Measurements from ENCODE around the gene KLHL28.
"Not testable (repeated sequence)": the region's sequence is repeated elsewhere in the genome, so short reads cannot be mapped to it uniquely, and the experiment has no call there.

The KLHL28 gene

GRCh38 chr14:44897041-44897844, 64.5 kb downstream of the KLHL28 start:
- DNase-seq (ENCODE audit: low read depth in 2 of 2, low spot score in 1 of 2): peak; percentile 97

- no peak for DNase-seq (ENCODE audit: low read depth in 2 of 2, low spot score in 1 of 2)
Measured at GRCh38 chr14:44896275-44897040, 65.3 kb downstream of the KLHL28 start.

DNA sequence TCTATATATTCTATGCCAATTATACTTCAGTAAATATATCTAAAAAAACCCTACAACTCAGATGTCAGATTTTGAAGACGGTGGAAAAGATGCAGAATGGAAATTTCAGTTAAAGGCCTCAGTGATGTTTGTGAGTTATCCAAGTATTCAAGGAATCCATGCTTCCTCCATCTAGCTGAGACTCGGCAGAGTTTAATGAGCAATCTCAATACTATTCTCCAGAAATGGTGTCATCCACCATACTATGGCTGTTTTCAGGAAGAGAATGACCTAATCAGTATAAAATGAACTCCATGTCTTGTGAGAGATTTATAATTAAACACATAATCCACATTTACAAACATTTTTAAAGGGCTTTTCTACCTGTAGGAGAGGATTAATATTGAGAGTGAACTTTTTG, 66.0 kb downstream of the KLHL28 start:
- DNase-seq (ENCODE audit: low read depth in 2 of 2, low spot score in 1 of 2): no peak

- DNase-seq (ENCODE audit: low read depth in 2 of 2, low spot score in 1 of 2): no peak
Measured at GRCh38 chr14:44893535-44893934, 68.2 kb downstream of the KLHL28 start.

DNA sequence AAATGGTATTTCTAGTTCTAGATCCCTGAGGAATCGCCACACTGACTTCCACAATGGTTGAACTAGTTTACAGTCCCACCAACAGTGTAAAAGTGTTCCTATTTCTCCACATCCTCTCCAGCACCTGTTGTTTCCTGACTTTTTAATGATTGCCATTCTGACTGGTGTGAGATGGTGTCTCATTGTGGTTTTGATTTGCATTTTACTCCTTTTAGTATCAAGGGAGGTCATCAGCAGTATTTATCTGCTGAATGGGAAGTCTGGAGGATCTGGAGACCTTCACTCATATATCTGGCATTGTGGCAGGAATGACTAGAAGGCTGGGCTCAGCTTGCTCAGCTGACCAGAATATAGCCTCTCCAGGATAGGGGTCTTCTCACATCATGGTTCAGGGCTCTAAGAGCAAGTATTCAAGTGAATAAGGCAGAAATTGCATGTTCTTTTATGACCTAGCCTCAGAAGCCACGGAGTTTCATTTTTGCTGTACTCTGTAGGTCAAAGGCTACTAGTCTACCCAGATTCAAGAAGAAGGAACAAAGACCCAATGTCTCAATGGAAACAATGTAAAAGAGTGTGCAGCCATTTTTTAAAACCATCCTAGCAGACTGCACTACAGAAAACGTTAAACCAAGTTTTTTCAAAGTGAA, 69.9 kb downstream of the KLHL28 start:
- DNase-seq (ENCODE audit: low read depth in 2 of 2, low spot score in 1 of 2): not testable (repeated sequence)

DNA sequence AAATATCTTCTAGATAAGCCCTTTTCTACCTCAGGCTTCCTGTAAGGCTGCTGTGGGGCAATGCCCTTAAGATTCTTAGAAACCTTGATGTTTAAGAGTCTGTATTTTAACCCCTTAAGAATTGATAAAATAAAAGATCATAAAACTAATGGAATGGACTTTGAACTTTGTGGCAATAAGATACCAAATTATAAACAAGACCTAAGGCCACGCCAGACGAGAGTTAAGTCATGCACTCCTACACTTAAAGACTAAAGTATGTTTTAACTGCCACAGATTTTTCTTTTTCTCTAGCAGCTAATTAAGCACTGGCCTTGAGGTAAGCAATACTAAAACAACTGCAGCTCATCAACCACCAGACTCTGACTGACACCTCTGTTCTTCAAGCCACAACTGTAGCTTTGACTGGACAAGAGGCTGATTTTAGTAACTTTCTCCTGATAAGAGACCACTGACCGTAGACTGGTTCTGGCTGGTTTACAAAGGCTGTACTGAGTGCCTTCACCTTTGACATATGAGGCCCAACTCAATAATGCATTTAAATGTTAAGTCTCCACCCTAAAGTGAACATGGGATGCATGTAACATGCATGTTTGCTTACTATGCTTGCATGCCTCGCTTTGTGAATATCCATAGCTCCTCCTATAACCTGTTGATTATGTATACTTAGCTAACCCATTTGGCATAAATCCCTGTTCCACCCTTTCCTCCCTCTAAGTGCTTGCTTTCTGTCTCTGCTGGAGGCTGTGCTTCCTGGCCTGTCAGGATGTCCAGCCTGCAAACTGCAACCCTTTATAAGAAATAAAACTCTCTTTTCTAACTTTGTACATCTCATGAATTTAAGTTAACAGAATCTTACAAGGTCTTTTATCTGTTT, 71.9 kb downstream of the KLHL28 start:
- DNase-seq (ENCODE audit: low read depth in 2 of 2, low spot score in 1 of 2): no peak

- DNase-seq (ENCODE audit: low read depth in 2 of 2, low spot score in 1 of 2): no peak
Measured at GRCh38 chr14:44887596-44887955, 74.2 kb downstream of the KLHL28 start.

DNA sequence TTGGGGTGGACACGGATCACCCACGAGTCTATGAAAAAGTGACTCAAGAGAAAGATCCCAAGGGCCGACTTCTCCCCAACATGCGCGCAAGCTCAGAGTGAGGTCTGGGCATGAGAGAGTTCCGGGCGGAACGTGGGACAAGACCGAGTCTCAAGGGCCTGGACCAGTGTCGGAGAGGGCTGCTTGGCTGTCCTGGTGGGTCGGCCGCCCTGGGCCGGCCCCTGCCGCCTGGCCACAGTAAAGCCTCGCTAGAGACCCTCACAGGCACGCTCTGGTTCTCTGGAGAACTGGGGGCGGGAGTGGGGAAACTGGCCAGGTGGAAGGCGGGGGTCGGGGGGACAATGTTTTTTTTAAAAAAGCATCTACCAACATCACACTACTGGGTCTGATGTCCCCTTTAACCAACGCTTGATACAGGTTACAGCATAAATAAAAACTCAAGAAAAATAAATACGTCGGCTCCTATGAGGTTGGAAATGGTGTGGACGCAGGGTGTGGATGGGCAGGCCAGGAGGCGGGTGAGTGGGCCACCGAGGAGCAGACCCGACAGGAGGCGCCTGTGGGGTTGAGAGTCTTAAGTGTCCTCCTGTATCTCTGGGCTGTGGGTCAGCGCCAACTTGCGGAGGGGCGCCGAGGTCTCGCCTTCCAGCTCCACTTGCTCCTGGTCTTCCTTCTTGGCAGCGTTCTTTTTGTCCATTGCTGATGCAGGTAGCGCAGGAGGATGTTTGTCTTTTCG, 74.7 kb downstream of the KLHL28 start:
- DNase-seq (ENCODE audit: low read depth in 2 of 2, low spot score in 1 of 2): no peak

- no peak for DNase-seq (ENCODE audit: low read depth in 2 of 2, low spot score in 1 of 2)
Measured at GRCh38 chr14:44880791-44881190, 81.0 kb downstream of the KLHL28 start.
